ENCODE measurements around the gene ATCAY.

GRCh38 chr19:3852614-3853254 lies 27.8 kb upstream of the ATCAY start:
- peak; percentile 77 for TF ChIP-seq CTCF (conservative IDR thresholded peaks at IDR 0.05; ENCODE audit: low read length)
- TF ChIP-seq EZH2phosphoT487 (IDR thresholded peaks at IDR 0.05; ENCODE audit: borderline replicate concordance): no peak
